Activated CD8-positive, alpha-beta T cell treated with anti-CD3 and anti-CD28 coated beads, Interleukin-2, amount 10 ng/mL, durations not matched to agents 7 days and 5 days (primary cell): Measurements from ENCODE around the gene CEBPG. TPM values are rescaled to one million over a fixed set of nuclear protein-coding genes. Genes with fewer than 3 reads are reported as not detected.

Experiments used
- ATAC-seq: fragments of 150-1000 bp; cut with Tn5 transposase; one replicate; pipeline ENCODE4 v1.10.0; 2021; ENCODE audit warnings: moderate library complexity
- CTCF ChIA-PET: fragments of 350-600 bp; sonication (Branson Sonifier 250); formaldehyde crosslinking; loops from one replicate; lab custom pipeline; 2021; ENCODE audit warnings: antibody characterized with exemption; lab: Charles Lee
- POLR2A ChIA-PET: fragments of 350-600 bp; sonication (Branson Sonifier 250); formaldehyde crosslinking; loops from one replicate; lab custom pipeline; 2021; ENCODE audit warnings: antibody characterized with exemption; lab: Charles Lee
- DNase-seq: peaks from one replicate; pipeline ENCODE4 v3.0.0-alpha.2; 2020
- H3K27ac Mint-ChIP-seq: one replicate; pipeline ENCODE4 v1.8.0; 2021; ENCODE audit warnings: mild to moderate bottlenecking, mixed read lengths
- H3K27me3 Mint-ChIP-seq: one replicate; pipeline ENCODE4 v1.8.0; 2021; ENCODE audit warnings: low read depth, mixed read lengths
- H3K36me3 Mint-ChIP-seq: one replicate; pipeline ENCODE4 v1.8.0; 2021; ENCODE audit warnings: low read depth, mixed read lengths
- H3K4me1 Mint-ChIP-seq: one replicate; pipeline ENCODE4 v1.8.0; 2021; ENCODE audit warnings: low read depth, mixed read lengths
- H3K4me3 Mint-ChIP-seq: one replicate; pipeline ENCODE4 v1.8.0; 2021; ENCODE audit warnings: mild to moderate bottlenecking, mixed read lengths
- H3K9me3 Mint-ChIP-seq: one replicate; pipeline ENCODE4 v1.8.0; 2022; ENCODE audit warnings: mixed read lengths; ENCODE audit not compliant: insufficient read depth
- total RNA-seq, 2 experiments: library from RNA; stranded (reverse); gene quantifications; one replicate each; pipeline ENCODE4 v1.2.3, GENCODE V29; 2021

CEBPG gene
- total RNA-seq, 2 experiments from 2014 or later: 19.6 to 20.6 TPM

- H3K9me3 Mint-ChIP-seq: no peaks in the 10 kb centered on the region
- POLR2A ChIA-PET: no interaction called here
- ATAC-seq (no peak), DNase-seq (no peak)
- H3K4me1 Mint-ChIP-seq: no peaks in the 10 kb centered on the region
- CTCF ChIA-PET: no interaction called here
- no peak overlapping the region for H3K27ac Mint-ChIP-seq
- no peak overlapping the region for H3K4me3 Mint-ChIP-seq
- H3K27me3 Mint-ChIP-seq: no peaks in the 10 kb centered on the region
- no peaks in the 10 kb centered on the region for H3K36me3 Mint-ChIP-seq
Observed at GRCh38 chr19:33392341-33393285, 19.1 kb downstream of the CEBPG start.

- Mint-ChIP-seq H3K27me3 (no peaks in the 10 kb centered on the region), H3K4me1 (no peaks in the 10 kb centered on the region), H3K9me3 (no peaks in the 10 kb centered on the region), H3K36me3 (no peaks in the 10 kb centered on the region), H3K27ac (no peak overlapping the region), H3K4me3 (no peak overlapping the region)
- CTCF ChIA-PET: no interaction called here
- POLR2A ChIA-PET: no interaction called here
- no peak for DNase-seq
- ATAC-seq: no peak
Observed at GRCh38 chr19:33393286-33394005, 19.9 kb downstream of the CEBPG start.

GRCh38 chr19:33394006-33394722, 20.7 kb downstream of the CEBPG start:
- H3K36me3 Mint-ChIP-seq: no peaks in the 10 kb centered on the region
- DNase-seq (no peak), ATAC-seq (no peak)
- POLR2A ChIA-PET: no interaction called here
- H3K4me1 Mint-ChIP-seq: no peaks in the 10 kb centered on the region
- H3K4me3 Mint-ChIP-seq: no peak overlapping the region
- CTCF ChIA-PET: interaction anchor here (0.5 kb wide), 1 partner anchor 713 kb away, joined by 3 read pairs; no protein-coding TSS in a partner anchor
- H3K9me3 Mint-ChIP-seq: no peaks in the 10 kb centered on the region
- H3K27me3 Mint-ChIP-seq: no peaks in the 10 kb centered on the region
- H3K27ac Mint-ChIP-seq: no peak overlapping the region

GRCh38 chr19:33394723-33395560, 21.4 kb downstream of the CEBPG start:
- H3K36me3 Mint-ChIP-seq: no peaks in the 10 kb centered on the region
- DNase-seq (no peak), ATAC-seq (no peak)
- H3K4me1 Mint-ChIP-seq: no peaks in the 10 kb centered on the region
- H3K4me3 Mint-ChIP-seq: no peak overlapping the region
- H3K9me3 Mint-ChIP-seq: no peaks in the 10 kb centered on the region
- H3K27me3 Mint-ChIP-seq: no peaks in the 10 kb centered on the region
- ChIA-PET POLR2A (no interaction called here), CTCF (interaction anchor here (0.5 kb wide), 1 partner anchor 712 kb away, joined by 3 read pairs; no protein-coding TSS in a partner anchor)
- no peak overlapping the region for H3K27ac Mint-ChIP-seq

- Mint-ChIP-seq H3K9me3 (no peaks in the 10 kb centered on the region), H3K27ac (no peak overlapping the region), H3K4me3 (no peak overlapping the region), H3K36me3 (no peaks in the 10 kb centered on the region), H3K27me3 (no peaks in the 10 kb centered on the region), H3K4me1 (no peaks in the 10 kb centered on the region)
- no peak for ATAC-seq
- ChIA-PET CTCF (no interaction called here), POLR2A (interaction anchor here (0.6 kb wide), 1 partner anchor 52 kb away, joined by 3 read pairs; no protein-coding TSS in a partner anchor)
- DNase-seq: no peak
Observed at GRCh38 chr19:33395561-33396550, 22.3 kb downstream of the CEBPG start.

DNA sequence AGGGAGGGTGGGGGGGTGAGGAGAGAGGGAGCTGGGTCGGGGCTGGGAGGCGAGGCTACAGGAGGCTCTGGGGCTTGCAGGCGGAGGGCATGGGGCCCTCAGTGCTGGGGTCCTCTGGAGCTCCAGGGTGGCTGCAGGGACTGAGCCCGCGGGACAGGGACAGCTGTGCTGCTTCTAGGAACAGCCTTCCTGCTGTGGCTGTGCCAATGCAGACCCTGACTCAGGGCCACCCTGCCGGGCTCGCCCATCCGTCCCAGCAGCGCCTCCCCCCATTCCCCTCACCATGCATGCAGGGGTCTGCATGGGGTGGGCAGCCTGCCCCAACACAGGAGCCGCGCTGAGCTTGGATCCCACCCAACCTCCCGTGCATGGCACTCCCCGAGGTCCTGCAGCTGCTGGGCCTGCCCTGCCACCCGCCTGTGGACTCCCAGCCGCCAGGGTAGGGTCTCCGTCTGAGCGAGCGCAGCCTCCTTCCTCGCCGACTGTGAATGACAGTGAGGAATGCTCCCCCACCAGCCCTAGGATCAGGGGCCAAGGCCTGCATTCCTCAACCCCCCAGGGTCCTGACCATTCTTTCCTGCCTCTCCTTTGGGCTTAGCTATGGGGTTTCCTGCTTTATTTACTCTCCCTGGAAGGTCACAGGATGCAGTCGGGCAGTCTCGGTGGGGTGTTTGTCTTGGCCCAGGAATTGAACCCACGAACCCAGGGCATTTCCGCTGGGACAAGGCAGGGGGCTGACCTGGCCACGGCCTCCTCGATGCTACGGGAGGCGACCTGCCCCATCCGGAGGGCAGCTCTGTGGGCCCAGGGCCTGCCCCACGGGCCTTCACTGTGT, 23.4 kb downstream of the CEBPG start:
- CTCF ChIA-PET: no interaction called here
- no peak for DNase-seq
- POLR2A ChIA-PET: no interaction called here
- H3K27ac Mint-ChIP-seq: no peak overlapping the region
- no peaks in the 10 kb centered on the region for H3K4me1 Mint-ChIP-seq
- H3K9me3 Mint-ChIP-seq: no peaks in the 10 kb centered on the region
- H3K4me3 Mint-ChIP-seq: no peak overlapping the region
- H3K36me3 Mint-ChIP-seq: no peaks in the 10 kb centered on the region
- no peak for ATAC-seq
- no peaks in the 10 kb centered on the region for H3K27me3 Mint-ChIP-seq

- POLR2A ChIA-PET: no interaction called here
- CTCF ChIA-PET: interaction anchor here (1.2 kb wide), 1 partner anchor 18 kb away, joined by 4 read pairs; no protein-coding TSS in a partner anchor
- H3K27ac Mint-ChIP-seq: no peak overlapping the region
Observed at GRCh38 chr19:33397536-33398360, 24.2 kb downstream of the CEBPG start.

DNA sequence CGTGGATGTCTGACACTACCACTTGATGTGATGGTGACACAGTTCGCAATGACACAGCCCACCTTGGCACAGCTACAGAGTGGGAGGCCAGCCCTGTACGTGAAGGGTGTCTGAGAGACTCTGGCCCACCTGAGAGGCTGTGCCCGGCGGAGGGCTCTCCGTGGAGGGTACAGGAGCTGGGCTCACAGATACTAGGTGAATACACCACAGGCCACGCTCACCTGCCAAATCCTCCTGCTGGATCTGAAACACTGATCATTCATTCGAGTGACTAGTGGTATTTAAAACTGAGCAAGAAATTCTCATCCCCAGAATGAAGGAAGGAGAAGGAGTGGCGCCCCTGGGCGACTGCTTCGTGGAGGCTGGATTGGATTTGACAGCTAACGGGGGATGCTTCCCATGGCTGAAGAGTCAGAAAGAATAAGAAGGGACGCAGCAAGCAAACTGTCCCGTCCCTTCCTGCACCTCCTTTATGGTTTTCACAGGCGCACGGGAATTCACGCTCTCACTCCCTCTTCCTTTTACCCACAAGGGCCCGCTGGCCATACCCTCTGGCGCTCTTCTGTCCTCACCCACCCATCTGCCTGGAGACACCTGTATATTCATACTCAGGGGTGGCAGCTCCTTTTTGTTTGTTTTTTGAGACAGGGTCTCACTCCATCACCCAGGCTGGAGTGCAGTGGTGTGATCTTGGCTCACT, 25.0 kb downstream of the CEBPG start:
- H3K9me3 Mint-ChIP-seq: no peaks in the 10 kb centered on the region
- no peaks in the 10 kb centered on the region for H3K36me3 Mint-ChIP-seq
- ChIA-PET POLR2A (no interaction called here), CTCF (interaction anchor here (1.2 kb wide), 1 partner anchor 17 kb away, joined by 4 read pairs; no protein-coding TSS in a partner anchor)
- DNase-seq (no peak), ATAC-seq (no peak)
- no peak overlapping the region for H3K27ac Mint-ChIP-seq
- no peaks in the 10 kb centered on the region for H3K4me1 Mint-ChIP-seq
- no peaks in the 10 kb centered on the region for H3K27me3 Mint-ChIP-seq
- H3K4me3 Mint-ChIP-seq: no peak overlapping the region

More at GRCh38 chr19:33397536-33398360, 24.2 kb downstream of the CEBPG start:
- Mint-ChIP-seq H3K9me3 (no peaks in the 10 kb centered on the region), H3K27me3 (no peaks in the 10 kb centered on the region), H3K36me3 (no peaks in the 10 kb centered on the region), H3K4me3 (no peak overlapping the region), H3K4me1 (no peaks in the 10 kb centered on the region)
- no peak for DNase-seq
- no peak for ATAC-seq
